ENCODE measurements around the gene CEACAM3.
"Not testable (repeated sequence)": the region's sequence is repeated elsewhere in the genome, so short reads cannot be mapped to it uniquely, and the experiment has no call there.

Gene CEACAM3

DNA sequence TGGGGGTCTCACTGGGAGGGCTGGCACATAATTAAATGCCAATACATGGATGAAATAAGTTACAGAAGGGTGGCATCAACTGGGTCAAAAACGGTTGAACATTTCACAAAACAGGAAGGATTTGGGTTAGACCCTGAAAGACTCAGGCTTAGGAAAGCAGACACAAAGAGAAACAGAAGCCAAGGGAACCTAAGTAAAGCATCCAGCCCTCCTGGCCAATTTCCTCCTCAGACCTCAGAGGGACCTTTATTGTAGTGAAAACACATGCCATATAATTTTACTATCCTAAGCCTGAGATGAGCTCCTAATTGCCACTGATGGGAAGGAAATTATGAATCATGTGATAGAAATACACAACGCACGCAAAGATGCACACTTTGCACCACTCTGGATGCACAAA lies 12.1 kb upstream of the CEACAM3 start:
- H3K4me3 ChIP-seq, result no peak overlapping the region
- no peak overlapping the region for H3K27ac ChIP-seq
- TF ChIP-seq CTCF (IDR thresholded peaks at IDR 0.05), result no peak
- DNase-seq (ENCODE audit: low spot score), result no peak

DNA sequence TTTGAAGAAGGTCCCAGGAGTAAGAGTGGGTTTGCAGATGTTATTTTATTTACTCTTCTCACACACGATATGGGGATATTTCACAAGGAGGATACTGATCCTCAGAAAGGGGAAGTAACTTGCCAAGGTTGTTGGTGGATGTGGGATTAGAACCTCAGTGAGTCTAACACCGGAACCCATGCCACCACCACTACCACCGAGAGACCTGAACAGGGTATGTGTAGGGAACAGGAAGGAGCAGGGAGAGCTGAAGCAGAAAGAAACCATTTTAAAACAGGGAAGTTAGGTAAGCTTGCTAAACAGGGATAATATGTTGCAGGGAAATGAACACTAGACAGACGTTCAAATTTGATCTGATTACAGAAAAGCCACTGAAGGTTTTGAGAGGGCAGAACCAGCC lies 11.6 kb upstream of the CEACAM3 start:
- H3K4me3 ChIP-seq, result no peak overlapping the region
- no peak for DNase-seq (ENCODE audit: low spot score)
- no peak overlapping the region for H3K27ac ChIP-seq
- no peak for TF ChIP-seq CTCF (IDR thresholded peaks at IDR 0.05)

DNA sequence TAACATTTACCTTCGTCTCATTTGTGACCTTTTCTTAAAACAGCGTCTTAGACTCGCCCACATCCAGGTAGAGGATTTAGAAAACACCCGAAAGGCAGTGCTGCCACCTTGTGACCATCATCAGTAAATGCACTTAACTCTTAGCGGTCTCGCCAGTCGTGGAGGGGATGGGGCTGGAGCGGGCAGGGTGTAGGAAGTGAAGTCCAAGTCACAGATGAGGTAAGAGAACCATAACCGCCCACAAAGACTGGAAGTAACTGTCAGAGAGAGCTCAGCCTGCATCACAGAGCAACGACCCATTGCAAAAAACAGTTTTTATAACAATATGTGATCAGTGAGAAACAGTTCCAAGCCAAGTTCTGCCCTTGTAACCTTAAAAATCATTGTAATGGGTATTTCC lies 10.7 kb upstream of the CEACAM3 start:
- H3K27ac ChIP-seq, result no peak overlapping the region
- peak; percentile 53 for TF ChIP-seq CTCF (IDR thresholded peaks at IDR 0.05)
- H3K4me3 ChIP-seq, result no peak overlapping the region
- DNase-seq (ENCODE audit: low spot score), result no peak

- no peak for DNase-seq (ENCODE audit: low spot score)
- Histone ChIP-seq H3K4me3 (no peak overlapping the region), H3K27ac (no peak overlapping the region)
- no peak for TF ChIP-seq CTCF (IDR thresholded peaks at IDR 0.05)
Measured at GRCh38 chr19:41787055-41787454, 9.3 kb upstream of the CEACAM3 start.

DNA sequence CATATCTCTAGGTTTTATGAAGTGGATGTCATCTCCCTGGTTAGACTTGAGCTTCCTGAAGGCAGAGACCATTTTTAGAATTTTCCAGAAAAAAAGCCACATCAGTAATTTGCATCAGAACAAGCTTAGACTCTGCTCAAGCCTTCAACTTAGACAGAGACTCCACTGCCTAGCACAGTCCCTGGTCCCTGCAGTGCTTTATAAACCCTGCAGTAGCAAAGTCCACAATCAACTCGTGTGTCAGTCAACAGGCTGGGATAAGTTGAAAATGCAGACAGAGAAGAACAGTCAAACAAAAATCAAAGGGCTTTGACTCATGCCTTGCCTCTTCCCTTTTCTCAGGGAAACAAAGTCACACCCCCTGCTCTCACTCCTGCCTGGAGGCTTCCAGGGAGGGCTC lies 7.9 kb upstream of the CEACAM3 start:
- H3K4me3 ChIP-seq; DNase-seq (ENCODE audit: low spot score); H3K27ac ChIP-seq: not testable (repeated sequence)

GRCh38 chr19:41789053-41789452 lies 7.3 kb upstream of the CEACAM3 start:
- not testable (repeated sequence) for DNase-seq (ENCODE audit: low spot score); H3K4me3 ChIP-seq; H3K27ac ChIP-seq

- no peak for DNase-seq (ENCODE audit: low spot score)
- no peak overlapping the region for H3K4me3 ChIP-seq
- H3K27ac ChIP-seq, result no peak overlapping the region
- TF ChIP-seq CTCF (IDR thresholded peaks at IDR 0.05), result no peak
Measured at GRCh38 chr19:41792513-41793413, 3.6 kb upstream of the CEACAM3 start.

DNA sequence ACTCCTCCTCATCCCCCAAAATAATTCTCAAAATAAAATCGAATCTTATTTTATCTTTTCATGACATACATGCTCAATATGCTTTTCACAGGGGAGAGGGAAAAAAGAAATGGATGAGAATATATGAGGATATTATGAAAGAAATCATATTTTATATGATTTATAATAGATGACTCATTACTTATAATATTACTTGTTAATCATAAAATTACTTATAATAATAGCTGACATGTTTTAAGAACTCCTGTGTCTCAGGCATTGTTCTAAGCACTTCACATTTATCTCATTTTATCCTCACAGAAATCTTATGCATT lies 3.0 kb upstream of the CEACAM3 start:
- Histone ChIP-seq H3K4me3 (no peak overlapping the region), H3K27ac (no peak overlapping the region)
- no peak for DNase-seq (ENCODE audit: low spot score)
- TF ChIP-seq CTCF (IDR thresholded peaks at IDR 0.05), result no peak
